MM.1S (cell line): ENCODE results near the gene SMG6.
A peak's percentile ranks its signal among the peaks of the same experiment; 100 is the strongest.
"Not testable (repeated sequence)": the region's sequence is repeated elsewhere in the genome, so short reads cannot be mapped to it uniquely, and the experiment has no call there.

Experiments
- DNase-seq: peaks from one replicate; pipeline ENCODE4 v3.0.0-alpha.2; 2015
- H2AFZ ChIP-seq: fragments of 300-600 bp; sonication (generic); 2 replicates; pipeline ENCODE4 v1.6.0; 2016; ENCODE audit warnings: antibody characterized with exemption, low read length
- H3F3A ChIP-seq: fragments of 300-600 bp; sonication (generic); 2 replicates; pipeline ENCODE4 v1.6.1; 2016; ENCODE audit warnings: mild to moderate bottlenecking, antibody characterized with exemption, low read length, moderate library complexity, mixed read lengths; ENCODE audit not compliant: insufficient read depth
- H3K27ac ChIP-seq: fragments of 300-600 bp; sonication (generic); 2 replicates; pipeline ENCODE4 v1.5.1; 2016; ENCODE audit warnings: mild to moderate bottlenecking, low read length
- H3K27me3 ChIP-seq: fragments of 300-600 bp; sonication (generic); replicated peaks from 2 replicates; pipeline ENCODE4 v1.6.0; 2016; ENCODE audit warnings: low read length; ENCODE audit not compliant: insufficient read depth
- H3K36me3 ChIP-seq: fragments of 300-600 bp; sonication (generic); replicated peaks from 2 replicates; pipeline ENCODE4 v1.6.1; 2016; ENCODE audit warnings: mild to moderate bottlenecking, low read length, mixed read lengths; ENCODE audit not compliant: insufficient read depth
- H3K4me1 ChIP-seq: fragments of 300-600 bp; sonication (generic); 2 replicates; pipeline ENCODE4 v1.6.1; 2016; ENCODE audit warnings: low read length, mixed read lengths
- H3K4me2 ChIP-seq: fragments of 300-600 bp; sonication (generic); 2 replicates; pipeline ENCODE4 v1.6.0; 2016; ENCODE audit warnings: low read depth, low read length
- H3K4me3 ChIP-seq: fragments of 300-600 bp; sonication (generic); 2 replicates; pipeline ENCODE4 v1.5.1; 2016; ENCODE audit warnings: low read length, mixed read lengths
- H3K79me2 ChIP-seq: fragments of 300-600 bp; sonication (generic); 2 replicates; pipeline ENCODE4 v1.6.1; 2016; ENCODE audit warnings: mixed run types, low read length, mixed read lengths
- H3K9ac ChIP-seq: fragments of 300-600 bp; sonication (generic); 2 replicates; pipeline ENCODE4 v1.6.1; 2016; ENCODE audit warnings: low read length, mixed read lengths
- H3K9me2 ChIP-seq: fragments of 300-600 bp; sonication (generic); replicated peaks from 2 replicates; pipeline ENCODE4 v1.6.1; 2016; ENCODE audit warnings: mild to moderate bottlenecking, low read length, mixed read lengths; ENCODE audit not compliant: insufficient read depth
- H3K9me3 ChIP-seq: fragments of 300-600 bp; sonication (generic); replicated peaks from 2 replicates; pipeline ENCODE4 v1.6.1; 2016; ENCODE audit warnings: mild to moderate bottlenecking, low read length, mixed read lengths; ENCODE audit not compliant: insufficient read depth
- H4K20me1 ChIP-seq: fragments of 300-600 bp; sonication (generic); 2 replicates; pipeline ENCODE4 v1.6.1; 2016; ENCODE audit warnings: mild to moderate bottlenecking, low read length, moderate library complexity, mixed read lengths; ENCODE audit not compliant: insufficient read depth
- CTCF ChIP-seq: fragments of 300-600 bp; sonication (generic); IDR thresholded peaks from 2 replicates; pipeline ENCODE4 v1.5.1; 2016; ENCODE audit warnings: antibody characterized with exemption, low read length, mixed read lengths
- EZH2 ChIP-seq: fragments of 300-600 bp; sonication (generic); optimal IDR thresholded peaks from 2 replicates; pipeline ENCODE3; 2017; ENCODE audit warnings: low read depth, mild to moderate bottlenecking, antibody characterized with exemption, low read length, mixed read lengths
- EZH2phosphoT487 ChIP-seq: fragments of 300-600 bp; sonication (generic); IDR thresholded peaks from 2 replicates; pipeline ENCODE4 v1.6.1; 2018; ENCODE audit warnings: antibody characterized with exemption, low read length

SMG6 gene

GRCh38 chr17:2259769-2260536, 43.6 kb downstream of the SMG6 start:
- H3K9me2 ChIP-seq, result no peaks in the 10 kb centered on the region
- H3K27me3 ChIP-seq, result no peaks in the 10 kb centered on the region
- H3K4me1 ChIP-seq, result peaks cover 33% of the 10 kb centered on the region
- H3K36me3 ChIP-seq, result no peaks in the 10 kb centered on the region
- H3K4me3 ChIP-seq, result peak overlapping the region; percentile 30
- H4K20me1 ChIP-seq, result no peaks in the 10 kb centered on the region
- H3K27ac ChIP-seq, result peak overlapping the region; percentile 97
- H3K9ac ChIP-seq, result peak overlapping the region; percentile 64
- H3F3A ChIP-seq, result peaks cover 17% of the 10 kb centered on the region
- H3K79me2 ChIP-seq, result peaks cover 55% of the 10 kb centered on the region
- peak overlapping the region; percentile 90 for H3K4me2 ChIP-seq
- no peaks in the 10 kb centered on the region for H3K9me3 ChIP-seq
- DNase-seq, result peak; percentile 89
- TF ChIP-seq CTCF, result no peak
- no peak for TF ChIP-seq EZH2phosphoT487
- TF ChIP-seq EZH2, result no peak
- H2AFZ ChIP-seq, result no peak overlapping the region

DNA sequence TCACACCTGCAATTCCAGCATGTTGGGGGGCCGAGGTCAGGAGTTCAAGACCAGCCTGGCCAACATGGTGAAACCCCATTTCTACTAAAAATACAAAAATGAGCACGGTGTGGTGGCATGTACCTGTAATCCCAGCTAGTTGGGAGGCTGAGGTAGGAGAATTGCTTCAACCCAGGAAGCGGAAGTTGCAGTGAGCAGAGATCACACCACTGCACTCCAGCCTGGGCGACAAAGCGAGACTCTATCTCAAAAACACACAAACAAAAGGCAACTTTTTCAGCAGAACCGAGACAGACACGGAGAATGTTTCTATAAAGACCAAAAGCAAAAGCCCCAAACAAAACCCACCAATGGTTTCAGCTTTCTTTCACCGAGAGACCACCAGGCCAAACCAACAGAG, 44.8 kb downstream of the SMG6 start:
- Histone ChIP-seq H3K79me2 (peaks cover 44% of the 10 kb centered on the region), H3K4me1 (peaks cover 29% of the 10 kb centered on the region), H3K27ac (peak overlapping the region; percentile 97; the same call in 1 of the 2 replicates)

GRCh38 chr17:2253768-2254406, 49.7 kb downstream of the SMG6 start:
- Histone ChIP-seq H3K4me1 (peaks cover 9% of the 10 kb centered on the region), H3K36me3 (no peaks in the 10 kb centered on the region), H3K9me3 (no peaks in the 10 kb centered on the region), H3F3A (no peaks in the 10 kb centered on the region), H3K9me2 (no peaks in the 10 kb centered on the region), H2AFZ (no peak overlapping the region), H3K4me3 (no peak overlapping the region), H3K27me3 (no peaks in the 10 kb centered on the region), H3K4me2 (no peak overlapping the region), H4K20me1 (no peaks in the 10 kb centered on the region), H3K79me2 (peaks cover 26% of the 10 kb centered on the region), H3K27ac (no peak overlapping the region), H3K9ac (no peak overlapping the region)
- TF ChIP-seq CTCF (no peak), EZH2phosphoT487 (no peak), EZH2 (no peak)
- DNase-seq, result peak; percentile 24

More for the DNA sequence above, 44.8 kb downstream of the SMG6 start:
- H3K9me2 ChIP-seq, DNase-seq, H2AFZ ChIP-seq, H3K27me3 ChIP-seq, H3K9me3 ChIP-seq, H4K20me1 ChIP-seq, H3K36me3 ChIP-seq: not testable (repeated sequence)
- Histone ChIP-seq H3K4me2 (peak overlapping the region; percentile 90), H3K4me3 (peak overlapping the region; percentile 30; the same call in 1 of the 2 replicates), H3F3A (peaks cover 17% of the 10 kb centered on the region), H3K9ac (peak overlapping the region; percentile 64; the same call in 1 of the 2 replicates)

- Histone ChIP-seq H3K4me3 (no peak overlapping the region), H3K9me2 (no peaks in the 10 kb centered on the region), H3K9me3 (no peaks in the 10 kb centered on the region), H3K79me2 (peaks cover 21% of the 10 kb centered on the region), H3K27ac (no peak overlapping the region), H3K4me2 (no peak overlapping the region), H4K20me1 (no peaks in the 10 kb centered on the region), H3F3A (no peaks in the 10 kb centered on the region), H3K9ac (no peak overlapping the region), H3K36me3 (no peaks in the 10 kb centered on the region), H2AFZ (no peak overlapping the region), H3K27me3 (no peaks in the 10 kb centered on the region), H3K4me1 (0 out of 2 replicates have a peak, but pooled peaks cover 6% of the 10 kb centered on the region)
- no peak for DNase-seq
- TF ChIP-seq CTCF (no peak), EZH2phosphoT487 (no peak), EZH2 (no peak)
Measured at GRCh38 chr17:2253362-2253761, 50.2 kb downstream of the SMG6 start.
